Breast epithelium (tissue), 4 donors: Measurements from ENCODE around the gene MEF2C. TPM values are rescaled to one million over a fixed set of nuclear protein-coding genes. Genes with fewer than 3 reads are reported as not detected.

ENCODE experiments used
- DNase-seq, 2 donors: peaks; one replicate each; pipeline ENCODE4 v3.0.0-alpha.2; 2019; ENCODE audit warnings: low spot score in 2 of 2
- H3K27ac ChIP-seq, 2 donors: fragments of 200-600 bp; sonication (generic) in 1 of 2; one replicate each; pipeline ENCODE4 v1.5.1; 2016 to 2019; ENCODE audit warnings: mild to moderate bottlenecking in 1 of 2
- H3K27me3 ChIP-seq, 2 donors: fragments of 200-600 bp; sonication (generic) in 1 of 2; one replicate each; pipeline versions ENCODE4 v1.5.1 to v1.6.0; 2017 to 2019; ENCODE audit warnings: control low read depth in 1 of 2, mild to moderate bottlenecking in 1 of 2
- H3K36me3 ChIP-seq: fragments of 200-600 bp; one replicate; pipeline ENCODE4 v1.5.1; 2019
- H3K4me1 ChIP-seq, 2 donors: fragments of 200-600 bp; sonication (generic); one replicate each; pipeline ENCODE4 v1.5.1; 2016 to 2019; ENCODE audit warnings: control low read depth in 1 of 2
- H3K4me3 ChIP-seq, 3 donors: fragments of 200-600 bp; sonication (generic); 1 replicate in 2 of 3; 2 replicates in 1 of 3; pipeline ENCODE4 v1.5.1; 2016 to 2019; ENCODE audit warnings: mild to moderate bottlenecking in 3 of 3, moderate library complexity in 2 of 3
- H3K9me3 ChIP-seq, 2 donors: fragments of 200-600 bp; sonication (generic) in 1 of 2; one replicate each; pipeline ENCODE4 v1.5.1; 2016 to 2019; ENCODE audit warnings: control low read depth in 1 of 2
- POLR2A ChIP-seq: fragments of 450-650 bp; IDR thresholded peaks from one replicate; pipeline ENCODE4 v1.6.1; 2016; ENCODE audit warnings: antibody characterized with exemption, mild to moderate bottlenecking, moderate library complexity
- POLR2AphosphoS5 ChIP-seq, 3 donors: sonication (generic); formaldehyde crosslinking; IDR thresholded peaks; one replicate each; pipeline ENCODE4 v1.6.1; 2017; ENCODE audit warnings: antibody characterized with exemption in 3 of 3
- intact Hi-C: fragments of 100-400 bp; cut with DNase I; formaldehyde crosslinking; loops from one replicate; pipeline ENCODE4 v1.15.1; 2023; ENCODE audit warnings: low total_unique reads
- total RNA-seq, 3 donors: library from RNA; depleted of rRNA; stranded (reverse); fragments of >200 nt; gene quantifications; one replicate each; pipeline ENCODE4 v1.1.0, GENCODE V29; 2016
- TF ChIP-seq, protein P1 (sequence below), 3 donors: fragments of 450-650 bp; IDR thresholded peaks; one replicate each; pipeline ENCODE4 v1.5.1; 2016 to 2017; ENCODE audit warnings: antibody characterized with exemption in 3 of 3, mild to moderate bottlenecking in 3 of 3, moderate library complexity in 3 of 3

The MEF2C gene
- total RNA-seq, 3 donors from 2014 or later = 27.4 to 41.8 (median 32.1) TPM

- DNase-seq = no peak
- H3K27me3 ChIP-seq = peaks cover 12 to 98% of the 10 kb centered on the region in 2 donors
- H3K27ac ChIP-seq = no peak overlapping the region
- intact Hi-C loops = loop anchor here (10.0 kb wide), 1 partner anchor 547 kb away; no protein-coding TSS in a partner anchor
- H3K4me1 ChIP-seq = peaks cover 0 to 7% of the 10 kb centered on the region in 2 donors
- H3K9me3 ChIP-seq = no peaks in the 10 kb centered on the region
- no peak for TF ChIP-seq POLR2AphosphoS5 (IDR thresholded peaks at IDR 0.05)
- TF ChIP-seq, protein P1, sequence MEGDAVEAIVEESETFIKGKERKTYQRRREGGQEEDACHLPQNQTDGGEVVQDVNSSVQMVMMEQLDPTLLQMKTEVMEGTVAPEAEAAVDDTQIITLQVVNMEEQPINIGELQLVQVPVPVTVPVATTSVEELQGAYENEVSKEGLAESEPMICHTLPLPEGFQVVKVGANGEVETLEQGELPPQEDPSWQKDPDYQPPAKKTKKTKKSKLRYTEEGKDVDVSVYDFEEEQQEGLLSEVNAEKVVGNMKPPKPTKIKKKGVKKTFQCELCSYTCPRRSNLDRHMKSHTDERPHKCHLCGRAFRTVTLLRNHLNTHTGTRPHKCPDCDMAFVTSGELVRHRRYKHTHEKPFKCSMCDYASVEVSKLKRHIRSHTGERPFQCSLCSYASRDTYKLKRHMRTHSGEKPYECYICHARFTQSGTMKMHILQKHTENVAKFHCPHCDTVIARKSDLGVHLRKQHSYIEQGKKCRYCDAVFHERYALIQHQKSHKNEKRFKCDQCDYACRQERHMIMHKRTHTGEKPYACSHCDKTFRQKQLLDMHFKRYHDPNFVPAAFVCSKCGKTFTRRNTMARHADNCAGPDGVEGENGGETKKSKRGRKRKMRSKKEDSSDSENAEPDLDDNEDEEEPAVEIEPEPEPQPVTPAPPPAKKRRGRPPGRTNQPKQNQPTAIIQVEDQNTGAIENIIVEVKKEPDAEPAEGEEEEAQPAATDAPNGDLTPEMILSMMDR (IDR thresholded peaks at IDR 0.05) = no peak
- TF ChIP-seq POLR2A = no peak
- peak overlapping the region in 1 of 3 donors; percentile 49 for H3K4me3 ChIP-seq
- H3K36me3 ChIP-seq = no peaks in the 10 kb centered on the region
Observed at GRCh38 chr5:88691945-88692868, 190.8 kb downstream of the MEF2C start.

DNA sequence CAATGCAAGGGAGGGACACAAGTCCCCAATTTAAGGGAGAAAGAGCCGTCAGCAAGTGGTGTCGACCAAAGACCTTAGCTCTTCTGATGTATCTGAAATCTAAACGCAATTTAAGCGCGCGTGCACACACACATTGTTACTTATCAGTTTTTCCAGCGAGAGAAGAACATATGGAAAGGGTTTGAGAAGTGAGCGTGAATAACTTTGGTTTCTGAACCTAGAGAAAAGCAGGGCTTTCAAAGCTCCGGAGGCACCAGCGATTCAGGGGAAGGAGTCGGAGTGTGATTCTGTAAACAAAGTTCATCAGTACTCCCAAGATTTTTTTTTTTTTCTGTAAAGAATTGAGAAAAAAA, 191.8 kb downstream of the MEF2C start:
- no peaks in the 10 kb centered on the region for H3K9me3 ChIP-seq
- no peak for DNase-seq
- intact Hi-C loops = loop anchor here (10.0 kb wide), 1 partner anchor 546 kb away; no protein-coding TSS in a partner anchor
- no peak overlapping the region for H3K27ac ChIP-seq
- H3K36me3 ChIP-seq = no peaks in the 10 kb centered on the region
- H3K27me3 ChIP-seq = peaks cover 12 to 100% of the 10 kb centered on the region in 2 donors
- H3K4me3 ChIP-seq = peak overlapping the region in 1 of 3 donors; percentile 59
- H3K4me1 ChIP-seq = peaks cover 0 to 7% of the 10 kb centered on the region in 2 donors
- TF ChIP-seq POLR2AphosphoS5 (IDR thresholded peaks at IDR 0.05) = no peak
- TF ChIP-seq, protein P1 (IDR thresholded peaks at IDR 0.05) = no peak
- no peak for TF ChIP-seq POLR2A

GRCh38 chr5:88690409-88691229, 192.4 kb downstream of the MEF2C start:
- intact Hi-C loops = loop anchor here (10.0 kb wide), 1 partner anchor 546 kb away; no protein-coding TSS in a partner anchor
- Histone ChIP-seq H3K9me3 (no peaks in the 10 kb centered on the region), H3K4me3 (peak overlapping the region in 1 of 3 donors; percentile 59), H3K27me3 (peaks cover 12 to 100% of the 10 kb centered on the region in 2 donors), H3K4me1 (peaks cover 0 to 7% of the 10 kb centered on the region in 2 donors), H3K36me3 (no peaks in the 10 kb centered on the region), H3K27ac (no peak overlapping the region)
- peak; percentile 35 to 69 for DNase-seq
- TF ChIP-seq POLR2A = no peak
- TF ChIP-seq, protein P1 (IDR thresholded peaks at IDR 0.05) = peak; percentile 57 to 89 (median 86)

- intact Hi-C loops = loop anchor here (10.0 kb wide), 1 partner anchor 545 kb away; no protein-coding TSS in a partner anchor
Observed at GRCh38 chr5:88689668-88690408, 193.1 kb downstream of the MEF2C start.

More at GRCh38 chr5:88689668-88690408, 193.1 kb downstream of the MEF2C start:
- no peak for TF ChIP-seq POLR2A
- TF ChIP-seq POLR2AphosphoS5 (IDR thresholded peaks at IDR 0.05) = no peak
- TF ChIP-seq, protein P1 (IDR thresholded peaks at IDR 0.05) = no peak
- H3K4me3 ChIP-seq = peak overlapping the region in 1 of 3 donors; percentile 10
- no peak for DNase-seq
- peaks cover 12 to 100% of the 10 kb centered on the region in 2 donors for H3K27me3 ChIP-seq
- no peaks in the 10 kb centered on the region for H3K9me3 ChIP-seq
- no peaks in the 10 kb centered on the region for H3K36me3 ChIP-seq
- H3K27ac ChIP-seq = no peak overlapping the region
- H3K4me1 ChIP-seq = peaks cover 0 to 7% of the 10 kb centered on the region in 2 donors
